ENCODE results near the gene RNF215. TPM values are rescaled to one million over a fixed set of nuclear protein-coding genes. Genes with fewer than 3 reads are reported as not detected.

Gene RNF215
- polyA plus RNA-seq, 1 experiment = 11.4 TPM

DNA sequence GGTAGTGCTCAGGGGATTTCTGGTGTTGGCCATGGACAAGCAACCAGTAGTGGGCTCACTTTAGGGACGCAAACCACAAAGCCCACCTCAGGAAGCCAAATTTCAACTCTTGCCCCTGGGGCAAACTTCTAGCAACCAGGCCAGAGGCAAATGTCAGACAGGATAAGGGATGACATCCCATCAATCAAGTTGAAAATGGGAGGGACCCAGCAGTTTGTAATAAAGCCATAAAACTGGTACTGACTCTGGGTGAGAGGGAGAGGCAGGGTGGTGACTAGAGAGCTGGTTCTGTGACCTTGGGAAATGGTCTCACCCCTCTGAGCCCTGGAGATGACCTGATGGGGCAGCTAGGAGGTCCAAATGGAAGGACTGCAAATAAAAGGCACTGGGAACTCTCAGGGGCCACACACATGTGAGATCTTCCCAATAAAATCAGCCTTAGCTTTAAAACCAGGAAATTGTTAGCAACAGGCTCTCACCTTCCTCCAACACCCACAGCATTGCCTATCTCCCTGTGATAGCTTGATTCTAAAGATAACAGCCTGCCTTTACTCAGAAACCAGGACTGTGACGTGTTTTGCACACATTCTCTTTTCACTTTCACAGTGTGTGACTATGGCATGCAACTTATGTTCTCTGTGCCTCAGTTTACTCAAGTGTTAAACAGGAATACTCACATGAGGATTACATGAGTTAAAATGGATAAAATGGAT is 54.1 kb downstream of the RNF215 start:
- ChIA-PET POLR2A (no interaction called here), CTCF (interaction anchor here (2.2 kb wide), 1 partner anchor 46 kb away, joined by 8 read pairs; no protein-coding TSS in a partner anchor)
- H3K9me3 ChIP-seq (ENCODE audit: control insufficient read depth, insufficient read depth, low read length) = no peaks in the 10 kb centered on the region
- DNase-seq (ENCODE audit: low read depth, low spot score) = no peak
- H3K27ac ChIP-seq (ENCODE audit: low read depth, low read length) = no peak overlapping the region
- TF ChIP-seq, protein P1, sequence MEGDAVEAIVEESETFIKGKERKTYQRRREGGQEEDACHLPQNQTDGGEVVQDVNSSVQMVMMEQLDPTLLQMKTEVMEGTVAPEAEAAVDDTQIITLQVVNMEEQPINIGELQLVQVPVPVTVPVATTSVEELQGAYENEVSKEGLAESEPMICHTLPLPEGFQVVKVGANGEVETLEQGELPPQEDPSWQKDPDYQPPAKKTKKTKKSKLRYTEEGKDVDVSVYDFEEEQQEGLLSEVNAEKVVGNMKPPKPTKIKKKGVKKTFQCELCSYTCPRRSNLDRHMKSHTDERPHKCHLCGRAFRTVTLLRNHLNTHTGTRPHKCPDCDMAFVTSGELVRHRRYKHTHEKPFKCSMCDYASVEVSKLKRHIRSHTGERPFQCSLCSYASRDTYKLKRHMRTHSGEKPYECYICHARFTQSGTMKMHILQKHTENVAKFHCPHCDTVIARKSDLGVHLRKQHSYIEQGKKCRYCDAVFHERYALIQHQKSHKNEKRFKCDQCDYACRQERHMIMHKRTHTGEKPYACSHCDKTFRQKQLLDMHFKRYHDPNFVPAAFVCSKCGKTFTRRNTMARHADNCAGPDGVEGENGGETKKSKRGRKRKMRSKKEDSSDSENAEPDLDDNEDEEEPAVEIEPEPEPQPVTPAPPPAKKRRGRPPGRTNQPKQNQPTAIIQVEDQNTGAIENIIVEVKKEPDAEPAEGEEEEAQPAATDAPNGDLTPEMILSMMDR (IDR thresholded peaks at IDR 0.05; ENCODE audit: low read depth, low read length) = no peak
- no peak overlapping the region for H3K4me3 ChIP-seq (ENCODE audit: low read depth, low read length)
- H3K27me3 ChIP-seq (ENCODE audit: control insufficient read depth, insufficient read depth, low read length) = no peaks in the 10 kb centered on the region

DNA sequence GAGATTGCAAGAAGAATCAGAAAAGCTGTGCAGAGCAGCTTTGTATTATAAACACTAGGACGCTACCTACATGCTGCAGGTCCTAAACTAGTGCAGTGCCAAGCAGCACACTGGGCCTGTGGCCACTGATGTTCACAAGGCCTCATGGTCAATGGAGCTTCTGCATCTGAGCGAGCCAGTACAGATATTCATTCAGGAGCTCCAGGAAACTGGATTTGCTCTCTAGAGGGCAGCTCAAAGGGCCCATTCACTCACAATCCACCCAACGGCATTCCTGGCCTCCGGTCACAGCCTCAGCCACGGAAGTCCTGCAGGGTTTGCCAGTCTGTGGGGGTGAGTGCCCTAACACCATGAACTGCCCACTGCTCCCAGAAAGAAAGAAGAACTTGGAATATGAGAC is 54.7 kb downstream of the RNF215 start:
- no peak for DNase-seq (ENCODE audit: low read depth, low spot score)
- TF ChIP-seq, protein P1 (IDR thresholded peaks at IDR 0.05; ENCODE audit: low read depth, low read length) = no peak
- Histone ChIP-seq H3K27ac (ENCODE audit: low read depth, low read length) (peak overlapping the region; percentile 21), H3K9me3 (ENCODE audit: control insufficient read depth, insufficient read depth, low read length) (no peaks in the 10 kb centered on the region), H3K4me3 (ENCODE audit: low read depth, low read length) (no peak overlapping the region), H3K27me3 (ENCODE audit: control insufficient read depth, insufficient read depth, low read length) (no peaks in the 10 kb centered on the region)
- ChIA-PET POLR2A (no interaction called here), CTCF (interaction anchor here (2.2 kb wide), 1 partner anchor 45 kb away, joined by 8 read pairs; no protein-coding TSS in a partner anchor)

Small RNA genes within 50 kb of the gene (small RNA-seq; reads per million reads assigned to genes)
- gene AC004832.3 (ENCODE audit: insufficient read length, low read depth) (not detected), gene RNU6-564P (ENCODE audit: insufficient read length, low read depth) (not detected)

Other genes starting within 250 kb of the RNF215 start
- 53.9 and 121 TPM in 2 replicates for gene LIF, start 140.7 kb downstream of the RNF215 start, polyA plus RNA-seq (2011; rRNA removed)
- gene OSM, start 120.6 kb downstream of the RNF215 start, polyA plus RNA-seq (2011; rRNA removed) = not detected in 2 replicates
- gene CASTOR1, start 97.9 kb downstream of the RNF215 start, polyA plus RNA-seq (2011; rRNA removed) = 12.0 and 15.3 TPM in 2 replicates
- gene TBC1D10A, start 60.5 kb downstream of the RNF215 start, polyA plus RNA-seq (2011; rRNA removed) = 14.5 and 17.5 TPM in 2 replicates
- 53.1 and 82.7 TPM in 2 replicates for gene SF3A1, start 30.5 kb downstream of the RNF215 start, polyA plus RNA-seq (2011; rRNA removed)
- gene CCDC157, start 30.4 kb downstream of the RNF215 start, polyA plus RNA-seq (2011; rRNA removed) = 1.6 and 1.8 TPM in 2 replicates
- gene SEC14L2, start 9.6 kb upstream of the RNF215 start, polyA plus RNA-seq (2011; rRNA removed) = 15.8 and 17.7 TPM in 2 replicates
- gene MTFP1, start 38.4 kb upstream of the RNF215 start, polyA plus RNA-seq (2011; rRNA removed) = 4.1 and 4.2 TPM in 2 replicates
- gene SEC14L3, start 84.6 kb upstream of the RNF215 start, polyA plus RNA-seq (2011; rRNA removed) = not detected in 2 replicates
- gene SEC14L4, start 118.3 kb upstream of the RNF215 start, polyA plus RNA-seq (2011; rRNA removed) = not detected in 2 replicates
- 0.06 and 0.19 TPM in 2 replicates for gene SEC14L6, start 159.3 kb upstream of the RNF215 start, polyA plus RNA-seq (2011; rRNA removed)
- gene GAL3ST1, start 187.3 kb upstream of the RNF215 start, polyA plus RNA-seq (2011; rRNA removed) = 0.06 and 0.14 TPM in 2 replicates
- 70.2 and 90.3 TPM in 2 replicates for gene PES1, start 204.5 kb upstream of the RNF215 start, polyA plus RNA-seq (2011; rRNA removed)
- gene TCN2, start 219.8 kb upstream of the RNF215 start, polyA plus RNA-seq (2011; rRNA removed) = 6.6 and 9.1 TPM in 2 replicates
- gene SLC35E4, start 248.4 kb upstream of the RNF215 start, polyA plus RNA-seq (2011; rRNA removed) = 2.8 and 3.4 TPM in 2 replicates

Measured in AG04450 (cell line).